Measurements from ENCODE around the gene ARHGAP28.

The ARHGAP28 gene

DNA sequence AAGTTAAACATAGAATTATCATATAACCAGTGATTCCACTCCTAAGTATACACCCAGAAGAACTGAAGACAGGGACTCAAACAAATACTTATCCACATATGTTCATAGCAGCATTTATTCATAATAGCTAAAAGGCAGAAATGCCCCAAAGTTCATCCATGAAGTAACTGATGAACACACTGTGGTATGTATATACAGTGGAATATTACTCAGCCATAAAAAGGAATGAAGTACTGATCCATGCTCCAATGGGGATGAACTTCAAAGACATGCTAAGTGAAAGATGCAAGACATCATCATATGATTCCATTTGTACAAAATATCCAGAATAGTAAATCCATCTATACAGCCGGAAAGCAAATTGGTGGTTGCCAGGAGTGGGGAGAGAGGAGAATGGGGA is 230.6 kb downstream of the ARHGAP28 start:
- DNase-seq (ENCODE audit: low spot score) (no peak), ATAC-seq (ENCODE audit: low read depth) (no peak)
- no peaks in the 10 kb centered on the region for H3K36me3 ChIP-seq (ENCODE audit: low read depth)
- no peak for TF ChIP-seq CTCF (IDR thresholded peaks at IDR 0.05; ENCODE audit: poor library complexity, severe bottlenecking)
- no peaks in the 10 kb centered on the region for H3K9me3 ChIP-seq (ENCODE audit: severe bottlenecking)
- no peaks in the 10 kb centered on the region for H3K27me3 ChIP-seq (ENCODE audit: insufficient read depth, poor library complexity, severe bottlenecking)
- no peak overlapping the region for H3K4me3 ChIP-seq (ENCODE audit: severe bottlenecking)
- peak overlapping the region; percentile 63 for H3K27ac ChIP-seq (ENCODE audit: poor library complexity, severe bottlenecking)
- H3K4me1 ChIP-seq (ENCODE audit: insufficient read depth, poor library complexity, severe bottlenecking) = peaks cover 7% of the 10 kb centered on the region

DNA sequence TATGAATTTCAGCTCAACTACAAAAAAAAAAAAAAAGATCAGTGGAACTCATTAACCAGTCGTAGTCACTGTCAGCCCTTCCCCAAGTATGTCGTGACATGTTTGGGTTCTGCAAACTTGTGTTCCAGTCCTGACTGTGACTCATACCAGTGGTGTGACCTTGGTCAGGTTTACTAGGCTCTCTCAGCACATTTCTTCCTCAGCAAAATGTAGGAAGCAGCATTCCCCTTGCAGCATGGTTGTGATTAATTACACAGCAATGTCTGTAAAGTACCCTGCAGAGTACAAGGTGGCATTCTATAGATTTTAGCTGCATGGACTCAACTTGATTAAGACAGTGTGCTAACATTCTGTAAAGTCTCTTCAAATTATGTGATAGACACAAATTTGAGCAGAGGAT is 231.1 kb downstream of the ARHGAP28 start:
- H3K4me1 ChIP-seq (ENCODE audit: insufficient read depth, poor library complexity, severe bottlenecking) = peaks cover 7% of the 10 kb centered on the region
- DNase-seq (ENCODE audit: low spot score) = no peak
- TF ChIP-seq CTCF (IDR thresholded peaks at IDR 0.05; ENCODE audit: poor library complexity, severe bottlenecking) = no peak

DNA sequence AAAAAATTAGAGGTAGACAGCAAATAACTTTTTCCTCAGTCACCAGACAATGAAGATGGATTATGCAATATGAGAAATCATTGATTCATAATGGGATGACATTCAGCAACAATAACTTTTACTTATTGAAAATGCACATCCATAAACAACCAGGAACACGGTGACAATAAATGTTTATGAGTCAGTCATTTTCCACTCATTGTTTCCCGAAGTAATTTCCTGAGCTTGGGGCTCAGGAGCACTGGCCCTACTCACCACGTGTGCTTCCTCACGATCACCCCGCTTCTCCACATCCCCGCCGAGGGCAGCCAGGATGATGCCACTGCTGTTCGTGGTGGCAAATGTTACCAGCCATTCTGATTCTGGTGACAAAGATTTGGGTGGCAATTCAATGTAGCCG is 231.8 kb downstream of the ARHGAP28 start:
- TF ChIP-seq CTCF (IDR thresholded peaks at IDR 0.05; ENCODE audit: poor library complexity, severe bottlenecking) = no peak
- H3K4me1 ChIP-seq (ENCODE audit: insufficient read depth, poor library complexity, severe bottlenecking) = peaks cover 7% of the 10 kb centered on the region
- DNase-seq (ENCODE audit: low spot score) = no peak
- ATAC-seq (ENCODE audit: low read depth) = no peak
- no peaks in the 10 kb centered on the region for H3K9me3 ChIP-seq (ENCODE audit: severe bottlenecking)
- H3K36me3 ChIP-seq (ENCODE audit: low read depth) = no peaks in the 10 kb centered on the region
- H3K27ac ChIP-seq (ENCODE audit: poor library complexity, severe bottlenecking) = peak overlapping the region; percentile 63
- H3K27me3 ChIP-seq (ENCODE audit: insufficient read depth, poor library complexity, severe bottlenecking) = no peaks in the 10 kb centered on the region
- H3K4me3 ChIP-seq (ENCODE audit: severe bottlenecking) = no peak overlapping the region

More for the DNA sequence above, 231.1 kb downstream of the ARHGAP28 start:
- peak; percentile 94 for ATAC-seq (ENCODE audit: low read depth)
- no peaks in the 10 kb centered on the region for H3K9me3 ChIP-seq (ENCODE audit: severe bottlenecking)
- H3K4me3 ChIP-seq (ENCODE audit: severe bottlenecking) = no peak overlapping the region
- no peaks in the 10 kb centered on the region for H3K36me3 ChIP-seq (ENCODE audit: low read depth)
- peak overlapping the region; percentile 63 for H3K27ac ChIP-seq (ENCODE audit: poor library complexity, severe bottlenecking)
- H3K27me3 ChIP-seq (ENCODE audit: insufficient read depth, poor library complexity, severe bottlenecking) = no peaks in the 10 kb centered on the region

DNA sequence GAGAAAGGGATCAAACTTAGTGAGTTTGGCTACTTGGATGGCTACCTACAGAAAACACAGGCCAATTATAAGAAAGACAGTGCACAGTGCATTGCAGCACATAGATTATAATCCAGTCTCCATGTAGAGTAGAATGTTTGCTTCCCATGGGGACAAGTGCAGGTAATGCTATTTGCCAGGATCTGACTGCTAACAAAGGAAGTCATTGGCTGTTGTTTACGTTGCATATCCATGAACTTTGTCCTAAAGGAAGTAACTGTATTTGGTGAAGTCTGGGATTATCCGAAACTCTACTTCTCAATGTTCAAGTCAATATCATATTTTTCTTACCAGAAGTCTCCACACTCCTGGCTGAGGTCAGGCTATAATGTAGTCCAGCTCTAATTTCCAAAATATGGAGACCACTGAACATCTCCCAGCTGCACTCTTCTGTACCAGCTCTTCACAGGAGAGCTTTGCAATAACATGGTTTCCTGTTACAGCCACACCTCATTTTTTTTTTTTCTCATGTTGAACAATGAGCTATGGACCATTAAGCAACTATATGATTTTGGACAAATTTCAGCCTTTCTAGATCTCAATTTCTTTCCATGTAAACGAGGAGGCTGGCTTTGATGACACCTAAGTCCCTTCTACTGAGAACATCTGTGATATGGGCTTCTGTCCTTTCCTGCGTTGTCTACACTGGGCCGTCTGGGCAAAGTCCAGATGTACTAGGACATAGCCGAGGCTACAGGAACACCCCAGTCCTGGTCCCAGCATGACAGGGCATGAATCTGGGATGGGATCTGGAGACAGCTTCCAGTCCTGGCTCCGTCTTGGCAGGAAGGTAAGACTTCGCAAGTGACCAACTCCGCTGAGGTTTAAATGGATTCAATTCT is 233.3 kb downstream of the ARHGAP28 start:
- TF ChIP-seq CTCF (IDR thresholded peaks at IDR 0.05; ENCODE audit: poor library complexity, severe bottlenecking) = no peak
- Histone ChIP-seq H3K27me3 (ENCODE audit: insufficient read depth, poor library complexity, severe bottlenecking) (no peaks in the 10 kb centered on the region), H3K9me3 (ENCODE audit: severe bottlenecking) (no peaks in the 10 kb centered on the region), H3K4me3 (ENCODE audit: severe bottlenecking) (no peak overlapping the region), H3K4me1 (ENCODE audit: insufficient read depth, poor library complexity, severe bottlenecking) (peaks cover 7% of the 10 kb centered on the region), H3K27ac (ENCODE audit: poor library complexity, severe bottlenecking) (no peak overlapping the region), H3K36me3 (ENCODE audit: low read depth) (no peaks in the 10 kb centered on the region)
- DNase-seq (ENCODE audit: low spot score) (no peak), ATAC-seq (ENCODE audit: low read depth) (no peak)

All from RWPE2 (cell line).